GM23248 (cell line): ENCODE results near the gene PLCXD1. TPM values are rescaled to one million over a fixed set of nuclear protein-coding genes. Genes with fewer than 3 reads are reported as not detected.

ENCODE experiments used
- DNase-seq: peaks from one replicate; pipeline ENCODE4 v3.0.0-alpha.2; 2015
- H2AFZ ChIP-seq: fragments of 200-600 bp; sonication (generic); 2 replicates; pipeline ENCODE4 v1.6.1; 2016; ENCODE audit warnings: antibody characterized with exemption
- H3F3A ChIP-seq: fragments of 200-600 bp; sonication (generic); 2 replicates; pipeline ENCODE4 v1.6.1; 2016; ENCODE audit warnings: mild to moderate bottlenecking, antibody characterized with exemption, mixed run types; ENCODE audit not compliant: insufficient read depth
- H3K27ac ChIP-seq: fragments of 200-600 bp; sonication (generic); 2 replicates; pipeline ENCODE4 v1.5.1; 2016; ENCODE audit warnings: mild to moderate bottlenecking
- H3K27me3 ChIP-seq: fragments of 200-600 bp; sonication (generic); replicated peaks from 2 replicates; pipeline ENCODE4 v1.6.1; 2016; ENCODE audit warnings: mild to moderate bottlenecking; ENCODE audit not compliant: insufficient read depth
- H3K36me3 ChIP-seq: fragments of 200-600 bp; sonication (generic); 2 replicates; pipeline ENCODE4 v1.6.1; 2016; ENCODE audit warnings: low read depth, mild to moderate bottlenecking
- H3K4me1 ChIP-seq: fragments of 200-600 bp; sonication (generic); 2 replicates; pipeline ENCODE4 v1.6.1; 2016; ENCODE audit warnings: mild to moderate bottlenecking; ENCODE audit not compliant: insufficient read depth
- H3K4me2 ChIP-seq: fragments of 200-600 bp; sonication (generic); one replicate; pipeline ENCODE4 v1.6.1; 2016; ENCODE audit warnings: mild to moderate bottlenecking; ENCODE audit not compliant: unreplicated experiment
- H3K4me3 ChIP-seq: fragments of 200-600 bp; sonication (generic); 2 replicates; pipeline ENCODE4 v1.5.1; 2016; ENCODE audit warnings: mild to moderate bottlenecking
- H3K79me2 ChIP-seq: fragments of 200-600 bp; sonication (generic); 2 replicates; pipeline ENCODE4 v1.6.1; 2016; ENCODE audit warnings: mild to moderate bottlenecking; ENCODE audit not compliant: insufficient read depth
- H3K9ac ChIP-seq: fragments of 200-600 bp; sonication (generic); 2 replicates; pipeline ENCODE4 v1.6.1; 2016; ENCODE audit warnings: mild to moderate bottlenecking
- H3K9me2 ChIP-seq: fragments of 200-600 bp; sonication (generic); 2 replicates; pipeline ENCODE4 v1.6.1; 2016; ENCODE audit warnings: mixed run types, mild to moderate bottlenecking, moderate library complexity; ENCODE audit not compliant: insufficient read depth
- H3K9me3 ChIP-seq: fragments of 200-600 bp; sonication (generic); one replicate; pipeline ENCODE4 v1.6.1; 2017; ENCODE audit warnings: low read depth
- H4K20me1 ChIP-seq: fragments of 200-600 bp; sonication (generic); 2 replicates; pipeline ENCODE4 v1.6.0; 2016; ENCODE audit not compliant: insufficient read depth
- EZH2 ChIP-seq: fragments of 200-600 bp; sonication (generic); IDR thresholded peaks from 2 replicates; pipeline ENCODE4 v1.6.1; 2018; ENCODE audit warnings: antibody characterized with exemption, mild to moderate bottlenecking; ENCODE audit not compliant: insufficient read depth, poor library complexity, severe bottlenecking
- EZH2phosphoT487 ChIP-seq: fragments of 200-600 bp; sonication (generic); IDR thresholded peaks from 2 replicates; pipeline ENCODE4 v1.6.1; 2018; ENCODE audit warnings: antibody characterized with exemption, moderate library complexity, mild to moderate bottlenecking, low read depth; ENCODE audit not compliant: insufficient read depth
- WGBS, 2 experiments: methylation state at CpG; one replicate each; pipeline ENCODE4 v1.1.6; 2015 to 2017; ENCODE audit warnings: low lambda C conversion rate in 2 of 2, low coverage in 1 of 2; ENCODE audit errors: missing lambda C conversion rate in 2 of 2; 5-methylcytosine and 5-hydroxymethylcytosine counted together
- in situ Hi-C: fragments of 300-500 bp; cut with MboI; formaldehyde crosslinking; loops from 2 replicates; pipeline ENCODE4 v1.15.0; 2020
- polyA plus RNA-seq: library from polyadenylated mRNA; unstranded; fragments of >200 nt; fragmentation: Nextera tagmentation; extraction: Ambion mirVana; gene quantifications from 2 replicates; pipeline ENCODE4 v1.2.1, GENCODE V29; 2016
- total RNA-seq: library from RNA; depleted of rRNA; stranded (reverse); fragments of >200 nt; shearing (Covaris generic); gene quantifications from 2 replicates; pipeline ENCODE4 v1.2.3, GENCODE V29; 2014

The PLCXD1 gene
- total and polyA plus RNA-seq, 2 experiments from 2014 or later = 3.3 to 4.3 TPM

DNA sequence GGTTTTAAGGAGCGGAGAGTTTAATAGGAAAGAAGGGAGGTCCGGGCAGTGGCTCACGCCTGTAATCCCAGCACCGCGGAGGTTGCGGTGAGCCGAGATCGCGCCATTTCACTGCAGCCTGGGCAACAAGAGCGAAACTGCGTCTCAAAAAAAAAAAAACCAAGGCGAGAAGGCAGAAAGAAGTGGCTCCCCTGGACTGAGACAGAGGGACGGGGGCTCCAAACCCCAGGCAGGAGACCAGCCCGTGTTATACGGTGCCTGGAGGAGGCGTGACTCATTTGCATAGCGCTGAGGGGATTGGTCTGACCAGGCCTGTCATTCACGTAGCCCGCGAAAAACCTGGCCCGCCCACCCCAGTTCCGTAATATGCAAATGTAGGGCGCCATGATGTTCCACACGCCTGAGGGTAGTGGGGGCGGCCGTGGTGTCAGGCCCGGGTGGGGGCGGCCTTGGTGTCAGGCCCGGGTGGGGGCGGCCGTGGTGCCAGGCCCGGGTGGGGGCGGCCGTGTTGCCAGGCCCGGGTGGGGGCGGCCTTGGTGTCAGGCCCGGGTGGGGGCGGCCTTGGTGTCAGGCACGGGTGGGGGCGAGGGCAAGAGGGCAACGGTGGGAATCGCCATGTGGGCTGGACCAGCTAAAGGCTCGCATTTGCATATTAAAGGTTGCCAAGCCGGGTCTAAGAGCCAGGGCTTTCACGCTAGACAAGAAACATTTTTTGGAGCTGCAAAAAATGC lies 2.1 kb downstream of the PLCXD1 start:
- H4K20me1 ChIP-seq = no peaks in the 10 kb centered on the region
- H3K79me2 ChIP-seq = no peaks in the 10 kb centered on the region
- H3K9me2 ChIP-seq = no peaks in the 10 kb centered on the region
- peak overlapping the region; percentile 69 for H2AFZ ChIP-seq
- 0 out of 2 replicates have a peak, but pooled peaks cover 7% of the 10 kb centered on the region for H3F3A ChIP-seq
- H3K4me3 ChIP-seq = peak overlapping the region; percentile 79
- no peaks in the 10 kb centered on the region for H3K4me1 ChIP-seq
- H3K36me3 ChIP-seq = no peaks in the 10 kb centered on the region
- H3K27me3 ChIP-seq = no peaks in the 10 kb centered on the region
- H3K4me2 ChIP-seq = peak overlapping the region; percentile 80
- H3K9me3 ChIP-seq = no peaks in the 10 kb centered on the region
- H3K9ac ChIP-seq = peak overlapping the region; percentile 65
- peak; percentile 94 for DNase-seq
- no peak overlapping the region for H3K27ac ChIP-seq
- in situ Hi-C loops = no loop called here
- no peak for TF ChIP-seq EZH2
- TF ChIP-seq EZH2phosphoT487 = no peak
- WGBS, 2 experiments = 3% methylated on average over 21 to 34 of the region's 45 CpGs

DNA sequence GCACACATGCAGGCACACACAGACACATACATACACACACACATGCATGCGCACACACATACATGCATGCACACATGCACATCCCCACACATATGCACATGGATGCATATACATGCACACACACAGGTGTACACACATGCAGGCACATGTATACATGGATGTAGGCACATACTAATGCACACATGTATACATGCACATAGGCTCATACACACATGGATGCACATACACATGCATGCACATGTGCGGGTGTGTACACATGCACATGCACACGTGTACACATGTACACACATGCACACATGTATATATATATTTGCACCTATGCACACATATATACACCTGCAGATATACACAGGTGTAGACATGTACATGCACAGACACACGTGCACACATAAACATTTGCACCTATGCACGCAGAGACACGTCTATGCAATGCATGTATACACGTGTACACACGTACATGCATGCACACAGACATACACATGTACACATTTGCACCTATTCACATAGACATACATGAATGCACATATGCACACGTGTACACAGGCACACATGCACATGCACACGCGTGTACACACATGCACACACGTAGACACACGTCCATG lies 4.0 kb downstream of the PLCXD1 start:
- TF ChIP-seq EZH2phosphoT487 = no peak
- TF ChIP-seq EZH2 = no peak
- Histone ChIP-seq H3K36me3 (no peaks in the 10 kb centered on the region), H3K4me2 (no peak overlapping the region), H3K9me3 (no peaks in the 10 kb centered on the region), H3K27me3 (no peaks in the 10 kb centered on the region), H3K4me1 (no peaks in the 10 kb centered on the region), H3K9me2 (no peaks in the 10 kb centered on the region), H4K20me1 (no peaks in the 10 kb centered on the region), H3K79me2 (no peaks in the 10 kb centered on the region), H3K9ac (no peak overlapping the region), H3K4me3 (no peak overlapping the region), H2AFZ (no peak overlapping the region), H3F3A (0 out of 2 replicates have a peak, but pooled peaks cover 7% of the 10 kb centered on the region), H3K27ac (no peak overlapping the region)
- in situ Hi-C loops = no loop called here
- DNase-seq = no peak
- WGBS, 2 experiments = 92 to 94% methylated on average over 13 of the region's 13 CpGs

DNA sequence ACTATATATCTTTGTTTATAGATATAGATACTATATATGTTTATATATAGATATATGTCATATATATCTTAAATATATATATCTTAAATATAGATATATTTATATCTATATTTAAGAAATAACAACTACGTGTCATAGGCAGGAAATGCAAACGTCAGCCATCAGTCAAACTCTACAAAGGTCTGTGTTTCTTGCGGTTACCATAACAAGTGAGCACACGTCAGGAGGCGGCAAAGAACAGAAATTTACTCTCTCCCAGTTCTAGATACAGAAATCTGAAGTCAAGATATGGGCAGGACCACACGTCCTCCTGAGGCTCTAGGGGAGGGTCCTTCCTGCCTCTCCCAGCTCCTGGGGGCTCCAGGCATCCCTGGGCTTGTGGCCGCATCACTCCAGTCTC lies 6.5 kb downstream of the PLCXD1 start:
- no peaks in the 10 kb centered on the region for H4K20me1 ChIP-seq
- no peak overlapping the region for H3K9ac ChIP-seq
- in situ Hi-C loops = no loop called here
- H3F3A ChIP-seq = 0 out of 2 replicates have a peak, but pooled peaks cover 7% of the 10 kb centered on the region
- no peaks in the 10 kb centered on the region for H3K9me2 ChIP-seq
- no peaks in the 10 kb centered on the region for H3K4me1 ChIP-seq
- H3K79me2 ChIP-seq = no peaks in the 10 kb centered on the region
- no peaks in the 10 kb centered on the region for H3K27me3 ChIP-seq
- no peak for TF ChIP-seq EZH2phosphoT487
- no peak for TF ChIP-seq EZH2
- no peaks in the 10 kb centered on the region for H3K9me3 ChIP-seq
- WGBS, 2 experiments = 93 to 94% methylated on average over 7 of the region's 7 CpGs
- no peak overlapping the region for H3K27ac ChIP-seq
- H3K4me3 ChIP-seq = no peak overlapping the region
- no peak for DNase-seq
- no peak overlapping the region for H3K4me2 ChIP-seq
- H2AFZ ChIP-seq = no peak overlapping the region
- no peaks in the 10 kb centered on the region for H3K36me3 ChIP-seq

DNA sequence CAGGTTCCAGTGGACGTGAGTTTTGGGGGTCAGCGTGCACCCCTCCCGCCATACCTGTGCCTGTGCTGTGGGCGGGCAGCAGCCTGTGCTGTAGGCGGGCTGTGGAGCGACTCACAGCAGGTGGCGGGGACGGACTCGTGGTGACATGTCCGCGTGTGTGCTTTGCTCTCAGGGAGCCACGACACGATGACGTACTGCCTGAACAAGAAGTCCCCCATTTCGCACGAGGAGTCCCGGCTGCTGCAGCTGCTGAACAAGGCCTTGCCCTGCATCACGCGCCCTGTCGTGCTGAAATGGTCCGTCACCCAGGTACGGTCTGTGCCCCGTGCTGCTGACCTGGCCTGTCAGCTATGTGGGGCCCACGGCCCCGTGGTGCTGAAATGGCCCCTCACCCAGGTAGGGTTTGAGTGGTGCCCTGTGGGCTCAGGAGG lies 7.4 kb downstream of the PLCXD1 start:
- no peak overlapping the region for H2AFZ ChIP-seq
- WGBS, 2 experiments = 93 to 95% methylated on average over 25 of the region's 25 CpGs

More for the DNA sequence above, 7.4 kb downstream of the PLCXD1 start:
- Histone ChIP-seq H3K9ac (no peak overlapping the region), H3K27me3 (no peaks in the 10 kb centered on the region), H3K4me1 (no peaks in the 10 kb centered on the region), H3K9me3 (no peaks in the 10 kb centered on the region), H3F3A (0 out of 2 replicates have a peak, but pooled peaks cover 7% of the 10 kb centered on the region), H3K27ac (no peak overlapping the region), H3K4me3 (no peak overlapping the region), H3K79me2 (no peaks in the 10 kb centered on the region), H4K20me1 (no peaks in the 10 kb centered on the region), H3K9me2 (no peaks in the 10 kb centered on the region), H3K4me2 (no peak overlapping the region), H3K36me3 (no peaks in the 10 kb centered on the region)
- in situ Hi-C loops = no loop called here
- no peak for TF ChIP-seq EZH2phosphoT487
- no peak for DNase-seq
